Epithelial cell of esophagus (primary cell): ENCODE results near the gene SKOR2.

Experiments
- DNase-seq: peaks from one replicate; pipeline ENCODE4 v3.0.0; 2010; ENCODE audit warnings: low read depth
- H3K4me3 ChIP-seq: 2 replicates; pipeline ENCODE4 v1.5.1; 2011; ENCODE audit warnings: mild to moderate bottlenecking, low read length, control low read depth
- TF ChIP-seq, protein P1 (sequence below): IDR thresholded peaks from 2 replicates; pipeline ENCODE4 v1.5.1; 2011; ENCODE audit warnings: low read depth, mild to moderate bottlenecking, low read length, control low read depth, inconsistent platforms; ENCODE audit not compliant: insufficient read depth; ENCODE audit errors: missing control alignments

SKOR2 gene

DNA sequence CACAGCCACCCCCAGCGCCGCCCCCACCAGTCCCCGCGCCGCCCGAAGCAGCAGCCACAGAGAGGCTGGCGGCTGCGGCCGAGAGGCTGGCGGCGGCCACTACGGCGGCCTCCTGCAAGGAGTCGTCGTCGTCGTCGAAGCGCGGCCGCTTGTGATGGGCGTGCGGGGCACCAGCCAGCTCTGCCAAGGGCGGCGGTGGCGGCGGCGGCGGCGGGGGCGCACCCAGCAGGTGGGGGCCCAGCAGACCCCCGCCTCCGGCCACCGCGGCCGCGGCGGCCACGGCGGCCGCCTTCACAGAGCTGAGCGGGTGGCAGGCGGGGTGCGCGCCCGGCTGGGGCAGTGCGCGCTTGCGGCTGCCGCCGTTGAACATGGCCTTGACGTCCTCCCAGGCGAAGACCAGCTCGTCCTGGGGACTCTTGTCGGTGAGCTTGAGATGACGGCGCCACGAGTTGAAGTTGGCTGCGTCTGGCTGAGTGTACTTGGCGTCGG is 3.3 kb downstream of the SKOR2 start:
- DNase-seq: no peak
- no peak overlapping the region for H3K4me3 ChIP-seq
- TF ChIP-seq, protein P1, sequence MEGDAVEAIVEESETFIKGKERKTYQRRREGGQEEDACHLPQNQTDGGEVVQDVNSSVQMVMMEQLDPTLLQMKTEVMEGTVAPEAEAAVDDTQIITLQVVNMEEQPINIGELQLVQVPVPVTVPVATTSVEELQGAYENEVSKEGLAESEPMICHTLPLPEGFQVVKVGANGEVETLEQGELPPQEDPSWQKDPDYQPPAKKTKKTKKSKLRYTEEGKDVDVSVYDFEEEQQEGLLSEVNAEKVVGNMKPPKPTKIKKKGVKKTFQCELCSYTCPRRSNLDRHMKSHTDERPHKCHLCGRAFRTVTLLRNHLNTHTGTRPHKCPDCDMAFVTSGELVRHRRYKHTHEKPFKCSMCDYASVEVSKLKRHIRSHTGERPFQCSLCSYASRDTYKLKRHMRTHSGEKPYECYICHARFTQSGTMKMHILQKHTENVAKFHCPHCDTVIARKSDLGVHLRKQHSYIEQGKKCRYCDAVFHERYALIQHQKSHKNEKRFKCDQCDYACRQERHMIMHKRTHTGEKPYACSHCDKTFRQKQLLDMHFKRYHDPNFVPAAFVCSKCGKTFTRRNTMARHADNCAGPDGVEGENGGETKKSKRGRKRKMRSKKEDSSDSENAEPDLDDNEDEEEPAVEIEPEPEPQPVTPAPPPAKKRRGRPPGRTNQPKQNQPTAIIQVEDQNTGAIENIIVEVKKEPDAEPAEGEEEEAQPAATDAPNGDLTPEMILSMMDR: no peak

DNA sequence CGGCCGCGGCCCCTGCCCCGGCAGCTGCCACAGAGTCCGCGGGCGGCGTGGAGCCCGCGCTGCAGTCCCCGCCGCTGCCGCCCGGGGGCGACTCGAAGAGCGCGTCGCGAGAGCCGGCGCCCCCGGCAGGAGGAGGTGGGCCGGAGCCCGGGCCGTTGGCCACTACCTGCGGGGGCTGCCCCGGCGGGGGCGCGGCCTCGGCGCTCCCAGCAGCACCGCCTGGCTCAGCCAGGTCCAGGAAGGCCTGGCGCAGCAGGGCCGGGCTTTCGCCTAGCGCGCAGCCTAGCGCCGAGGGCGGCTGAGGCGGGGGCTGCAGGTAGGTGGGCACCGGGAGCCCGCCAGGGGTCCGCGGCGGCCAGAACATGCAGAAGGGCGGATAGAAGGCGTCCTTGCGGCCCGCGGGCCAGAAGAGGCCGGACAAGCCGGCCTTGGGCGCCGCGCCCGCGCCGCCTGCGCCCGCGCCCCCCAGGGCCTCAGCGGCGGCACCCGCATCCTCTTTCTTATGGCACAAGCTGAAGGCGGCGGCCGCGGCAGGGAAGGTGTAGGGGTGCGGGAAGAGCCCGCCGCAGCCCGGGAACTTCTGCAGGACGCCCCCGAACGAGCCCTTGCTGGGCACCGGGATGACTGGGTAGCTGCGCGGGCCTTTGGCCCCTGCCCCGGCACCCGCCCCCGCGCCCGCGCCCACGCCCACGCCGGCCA is 3.9 kb downstream of the SKOR2 start:
- DNase-seq: no peak
- no peak overlapping the region for H3K4me3 ChIP-seq
- TF ChIP-seq, protein P1: no peak

GRCh38 chr18:47247036-47247415 is 4.4 kb downstream of the SKOR2 start:
- no peak overlapping the region for H3K4me3 ChIP-seq
- TF ChIP-seq, protein P1: no peak
- DNase-seq: no peak

GRCh38 chr18:47246027-47246971 is 5.2 kb downstream of the SKOR2 start:
- no peak for DNase-seq
- TF ChIP-seq, protein P1: no peak

DNA sequence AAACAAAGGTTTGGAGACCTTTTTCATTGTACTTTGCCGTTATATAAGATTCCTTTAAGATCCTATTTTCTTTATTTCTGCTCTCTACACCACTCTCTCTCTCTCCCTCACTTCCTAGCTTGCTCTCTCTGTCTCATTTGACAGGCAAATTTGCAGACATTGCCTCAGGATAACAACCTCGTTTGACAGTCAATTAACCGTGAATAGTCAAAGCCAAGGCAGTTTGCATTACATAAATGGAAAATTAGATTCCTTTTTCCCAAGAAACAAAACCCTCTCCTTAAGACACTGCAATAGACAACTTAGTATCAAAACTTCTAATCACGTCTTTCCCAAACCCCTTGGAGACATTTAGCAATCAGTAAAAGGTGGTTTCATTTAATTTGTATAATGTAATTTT is 7.4 kb downstream of the SKOR2 start:
- DNase-seq: no peak
- TF ChIP-seq, protein P1: no peak
- no peak overlapping the region for H3K4me3 ChIP-seq

More at GRCh38 chr18:47246027-47246971, 5.2 kb downstream of the SKOR2 start:
- no peak overlapping the region for H3K4me3 ChIP-seq

DNA sequence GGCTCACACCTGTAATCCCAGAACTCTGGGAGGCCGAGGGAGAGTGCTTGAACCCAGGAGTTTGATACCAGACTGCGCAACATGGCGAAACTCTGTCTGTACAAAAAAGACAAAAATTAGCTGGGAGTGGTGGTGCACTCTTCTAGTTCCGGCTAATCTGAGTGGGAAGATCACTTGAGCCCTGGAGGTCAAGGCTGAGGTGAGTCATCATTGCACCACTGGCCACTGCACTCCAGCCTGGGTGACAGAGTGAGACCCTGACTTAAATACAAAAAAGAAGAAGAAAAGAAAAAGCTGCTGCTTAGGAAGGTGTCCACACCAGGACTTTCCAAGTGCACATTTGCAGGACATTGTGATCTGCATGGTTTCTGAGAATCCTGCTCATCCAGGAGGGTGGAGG is 16.4 kb downstream of the SKOR2 start:
- no peak overlapping the region for H3K4me3 ChIP-seq
- TF ChIP-seq, protein P1: no peak
- no peak for DNase-seq
